Stimulated activated CD4-positive, alpha-beta T cell treated with anti-CD3 and anti-CD28 coated beads, TNF-alpha, amount 100 ng/mL, for 24 hours (primary cell): Measurements from ENCODE around the gene CTSO.
"Not testable (repeated sequence)": the region's sequence is repeated elsewhere in the genome, so short reads cannot be mapped to it uniquely, and the experiment has no call there.

ENCODE experiments used
- DNase-seq, 3 experiments: peaks; one replicate each; pipeline ENCODE4 v3.0.0-alpha.2; 2020; ENCODE audit warnings: low read depth in 3 of 3

CTSO gene

GRCh38 chr4:155907556-155907955 is 46.1 kb downstream of the CTSO start:
- DNase-seq: no peak

DNA sequence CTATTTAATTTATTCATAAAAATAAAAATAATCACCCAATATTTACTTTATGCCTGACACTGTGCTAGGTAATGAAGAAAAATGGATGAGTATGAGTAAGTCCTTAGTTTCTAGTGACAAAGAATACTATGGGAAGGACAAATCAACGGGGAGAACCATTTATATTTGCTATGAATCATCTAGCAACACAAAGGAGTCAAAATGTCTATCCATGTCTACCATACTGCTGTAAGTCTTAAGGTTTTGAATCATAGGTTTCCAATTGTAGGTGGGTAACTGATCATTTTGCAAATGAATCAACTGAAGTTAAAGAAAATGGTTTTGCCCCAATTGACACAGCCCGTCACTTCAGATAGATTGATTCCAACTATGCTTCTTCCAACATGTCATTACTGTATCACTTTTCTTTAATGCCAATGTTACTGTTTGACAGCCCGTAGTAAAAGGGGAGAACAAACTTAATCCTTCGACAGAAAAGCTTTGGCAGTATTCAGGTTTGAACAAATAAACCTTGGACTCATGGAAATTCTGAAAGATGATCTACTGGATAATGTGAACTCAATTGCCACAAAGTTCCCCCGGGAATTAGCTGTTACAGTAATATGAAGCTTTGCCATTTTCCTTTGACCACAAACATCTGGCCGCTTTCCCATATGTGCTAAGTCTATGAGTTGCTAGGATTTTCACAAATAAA is 47.0 kb downstream of the CTSO start:
- no peak for DNase-seq

DNA sequence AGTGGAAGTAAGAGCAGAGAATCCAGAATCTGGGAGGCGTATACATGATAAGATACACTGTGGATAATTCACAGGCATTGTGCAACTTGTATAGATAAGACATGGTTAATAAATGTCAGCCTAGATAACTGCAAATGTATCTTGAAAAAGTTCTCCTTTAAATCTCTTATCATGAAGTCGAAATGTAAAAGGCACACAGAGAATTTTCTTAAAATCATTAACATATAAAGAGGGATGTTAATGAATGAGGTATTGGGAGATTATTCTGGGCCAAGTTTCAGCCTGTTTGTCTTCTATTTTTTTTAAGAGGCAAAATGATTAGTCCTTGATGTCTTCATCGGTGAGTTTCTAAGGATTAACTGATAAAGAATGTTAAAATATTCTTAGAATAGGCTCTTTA is 49.3 kb downstream of the CTSO start:
- no peak for DNase-seq

- DNase-seq: no peak
Measured at GRCh38 chr4:155903453-155903852, 50.2 kb downstream of the CTSO start, which contains the start of gene TDO2. TDO2 (plus strand) TSS chr4:155903696; CDS start chr4:155903759, 63 bp downstream.

- no peak for DNase-seq
Measured at GRCh38 chr4:155901013-155901412, 52.7 kb downstream of the CTSO start.

GRCh38 chr4:155900381-155900780 is 53.3 kb downstream of the CTSO start:
- no peak for DNase-seq

DNA sequence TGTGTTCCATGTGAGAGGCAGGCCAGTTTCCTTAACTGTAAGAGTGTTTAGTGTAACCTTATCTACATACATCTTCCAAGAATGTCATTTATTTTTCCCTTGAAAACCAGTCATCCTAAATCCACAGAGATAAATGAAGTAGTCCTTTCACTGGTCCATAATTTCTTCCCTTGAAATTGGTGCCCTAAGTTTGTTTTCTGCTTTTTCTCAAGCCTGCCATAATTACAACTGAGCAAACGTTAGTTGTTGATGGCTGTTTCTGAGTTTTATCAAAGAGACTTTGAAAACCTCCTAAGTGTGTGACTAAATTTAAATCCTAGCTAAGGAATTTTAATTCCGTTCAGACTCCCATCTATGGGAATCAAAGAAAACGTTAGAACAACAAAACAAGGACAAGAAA is 53.8 kb downstream of the CTSO start:
- DNase-seq: no peak

DNA sequence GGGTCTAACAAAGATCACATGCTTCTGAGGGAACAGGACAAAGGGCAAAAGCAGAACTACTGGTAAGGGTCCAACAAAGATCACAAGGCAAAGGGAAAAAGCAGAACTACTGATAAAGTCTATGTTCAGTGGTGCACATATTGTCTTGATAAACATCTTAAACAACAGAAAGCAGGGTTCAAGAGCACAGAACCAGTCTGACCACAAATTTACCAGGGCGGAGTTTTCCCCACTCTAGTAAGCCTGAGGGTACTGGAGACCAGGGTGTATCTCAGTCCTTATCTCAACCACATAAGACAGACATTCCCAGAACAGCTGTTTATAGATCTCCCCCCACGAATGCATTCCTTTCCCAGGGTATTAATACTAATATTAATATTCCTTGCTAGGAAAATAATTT is 55.3 kb downstream of the CTSO start:
- DNase-seq: not testable (repeated sequence)

DNA sequence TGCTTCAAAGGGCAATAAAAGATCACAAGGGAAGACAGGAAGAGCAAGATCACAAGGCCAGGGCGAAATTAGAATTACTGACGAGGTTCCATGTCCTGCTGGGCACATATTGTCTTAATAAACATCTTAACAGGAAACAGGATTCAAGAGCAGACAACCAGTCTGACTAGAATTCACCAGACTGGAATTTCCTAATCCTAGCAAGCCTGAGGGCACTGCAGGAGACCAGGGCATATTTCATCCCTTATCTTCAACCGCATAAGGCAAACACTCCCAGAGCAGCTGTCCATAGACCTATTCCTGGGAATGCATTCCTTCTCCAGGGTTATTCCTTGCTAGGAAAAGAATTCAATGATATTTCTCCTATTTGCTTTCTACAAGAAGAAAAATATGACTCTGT is 62.6 kb downstream of the CTSO start:
- no peak for DNase-seq

- DNase-seq: no peak
Measured at GRCh38 chr4:155889946-155890345, 63.7 kb downstream of the CTSO start.

DNA sequence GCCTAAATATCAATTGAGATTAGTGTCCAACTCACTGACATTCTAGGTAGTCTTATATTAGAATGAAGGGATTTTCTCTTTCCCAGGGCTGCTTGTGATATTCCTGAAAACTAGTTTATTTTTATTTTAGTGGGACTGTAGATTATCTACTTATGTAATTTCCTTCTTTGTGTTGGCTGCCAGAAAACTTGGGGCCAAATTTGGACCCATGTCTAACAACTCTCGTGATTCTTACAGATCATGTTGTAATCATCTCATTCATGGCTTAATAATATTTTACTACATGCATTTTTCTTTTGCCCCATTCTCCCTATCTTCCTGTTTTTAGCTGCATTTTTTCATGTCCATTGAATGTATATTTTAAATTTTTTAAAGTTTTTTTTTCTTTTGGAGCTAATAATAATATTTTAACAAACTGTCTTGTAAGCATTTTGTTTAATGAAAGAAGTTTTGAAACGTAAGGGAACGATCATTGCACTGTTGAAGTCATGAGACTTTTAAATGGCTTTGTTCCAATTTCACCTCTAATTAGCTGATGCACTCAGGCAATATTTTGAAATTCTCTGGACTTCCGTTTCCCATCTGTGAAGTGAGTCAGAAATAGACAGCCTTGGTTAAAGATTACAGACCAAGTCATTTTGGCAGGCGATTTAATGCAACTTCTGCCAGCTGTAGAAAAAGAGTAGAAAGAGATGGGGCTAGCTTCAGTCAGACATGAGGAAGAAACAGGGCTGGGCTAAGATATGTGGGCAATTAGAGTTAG is 64.5 kb downstream of the CTSO start:
- DNase-seq: no peak

DNA sequence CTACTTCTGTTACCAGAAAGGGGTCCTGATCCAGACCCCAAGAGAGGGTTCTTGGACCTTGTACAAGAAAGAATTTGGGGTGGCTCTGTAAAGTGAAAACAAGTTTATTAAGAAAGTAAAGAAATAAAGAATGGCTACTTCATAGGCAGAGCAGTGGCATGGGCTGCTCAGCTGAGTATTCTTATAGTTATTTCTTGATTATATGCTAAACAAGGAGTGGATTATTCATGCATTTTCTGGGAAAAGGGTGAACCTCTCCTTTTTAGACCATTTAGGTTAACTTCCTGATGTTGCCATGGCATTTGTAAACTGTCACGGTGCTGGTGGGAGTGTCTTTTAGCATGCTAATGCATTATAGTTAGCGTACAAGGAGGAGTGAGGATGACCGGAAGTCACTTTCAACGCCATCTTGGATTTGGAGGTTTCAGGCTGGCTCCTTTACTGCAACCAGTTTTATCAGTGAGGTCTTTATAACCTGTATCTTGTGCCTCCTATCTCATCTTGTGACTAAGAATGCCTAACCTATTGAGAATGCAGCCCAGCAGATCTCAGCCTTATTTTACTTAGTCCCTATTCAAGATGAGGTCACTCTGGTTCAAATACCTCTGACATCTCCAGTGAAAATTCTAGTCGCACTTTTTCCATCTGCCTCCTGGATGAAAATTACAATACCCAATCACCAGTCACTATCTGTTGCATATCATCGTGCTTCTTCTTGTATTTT is 65.7 kb downstream of the CTSO start:
- no peak for DNase-seq

- DNase-seq: no peak
Measured at GRCh38 chr4:155887045-155887444, 66.6 kb downstream of the CTSO start.

DNA sequence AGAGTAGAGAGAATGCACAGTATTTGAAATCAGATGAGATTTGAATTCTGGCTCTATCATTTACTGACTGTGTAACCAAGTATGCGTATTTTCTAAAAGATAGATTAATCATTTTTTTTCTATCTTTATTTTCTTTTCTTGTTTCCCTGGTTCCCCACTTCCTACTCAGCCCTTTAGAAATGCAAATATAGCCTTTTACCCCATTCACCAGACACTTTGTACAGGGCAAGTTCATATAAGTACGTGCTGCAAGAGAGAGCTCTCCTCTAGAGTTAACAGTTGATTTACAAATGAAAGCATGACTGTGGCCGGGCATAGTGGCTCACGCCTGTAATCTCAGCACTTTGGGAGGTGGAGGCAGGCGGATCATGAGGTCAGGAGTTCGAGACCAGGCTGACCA is 68.0 kb downstream of the CTSO start:
- DNase-seq: no peak

DNA sequence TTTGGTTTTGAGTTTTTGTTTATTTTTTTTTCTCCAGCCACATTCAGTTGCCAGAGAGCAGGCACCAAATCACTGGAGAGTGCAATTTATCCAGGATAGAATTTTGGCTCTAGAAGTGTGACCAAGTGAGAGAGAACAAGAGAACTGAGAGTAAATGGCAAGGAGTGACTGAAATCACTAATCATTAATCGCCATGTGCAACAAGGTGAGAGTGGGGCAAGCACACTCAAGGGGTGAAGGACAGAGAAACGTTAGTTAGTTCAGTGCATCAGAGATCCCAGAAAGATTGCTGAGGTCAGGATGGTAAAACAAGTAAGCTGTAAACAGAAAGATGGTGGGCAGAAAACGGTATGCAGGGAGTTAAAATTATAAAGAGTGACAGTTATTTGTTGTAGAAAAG is 69.8 kb downstream of the CTSO start:
- no peak for DNase-seq

- DNase-seq: no peak
Measured at GRCh38 chr4:155881555-155881954, 72.1 kb downstream of the CTSO start.

DNA sequence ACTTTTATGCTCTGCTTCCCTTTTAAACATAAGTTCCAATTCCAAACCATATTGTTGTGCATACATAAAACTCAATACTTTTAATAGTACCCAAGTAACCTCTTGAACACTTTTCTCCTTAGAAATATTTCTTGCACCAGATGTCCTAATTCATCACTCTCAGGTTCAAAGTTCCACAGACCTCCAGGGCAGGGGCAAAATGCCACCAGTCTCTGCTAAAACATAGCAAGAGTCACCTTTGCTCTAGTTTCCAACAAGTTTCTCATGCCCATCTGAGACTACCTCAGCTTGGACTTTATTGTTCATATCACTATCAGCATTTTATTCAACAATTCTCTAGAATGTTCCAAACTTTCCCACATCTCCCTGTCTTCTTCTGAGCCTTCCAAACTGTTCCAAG is 73.9 kb downstream of the CTSO start:
- DNase-seq: no peak

DNA sequence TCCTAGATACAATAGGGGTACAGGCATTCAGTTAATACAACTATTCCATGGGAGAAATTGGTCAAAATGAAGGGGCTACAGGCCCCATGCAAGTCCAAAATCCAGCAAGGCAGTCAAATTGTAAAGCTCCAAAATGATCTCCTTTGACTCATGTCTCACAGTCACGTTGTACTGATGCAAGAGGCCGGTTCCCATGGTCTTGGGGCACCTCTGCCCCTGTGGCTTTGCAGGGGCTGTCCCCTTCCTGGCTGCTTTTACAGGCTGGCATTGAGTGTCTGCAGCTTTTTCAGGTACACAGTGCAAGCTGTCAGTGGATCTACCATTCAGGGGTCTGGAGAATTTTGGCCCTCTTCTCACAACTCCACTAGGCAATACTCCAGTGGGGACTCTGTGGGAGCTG is 75.1 kb downstream of the CTSO start:
- DNase-seq: no peak

DNA sequence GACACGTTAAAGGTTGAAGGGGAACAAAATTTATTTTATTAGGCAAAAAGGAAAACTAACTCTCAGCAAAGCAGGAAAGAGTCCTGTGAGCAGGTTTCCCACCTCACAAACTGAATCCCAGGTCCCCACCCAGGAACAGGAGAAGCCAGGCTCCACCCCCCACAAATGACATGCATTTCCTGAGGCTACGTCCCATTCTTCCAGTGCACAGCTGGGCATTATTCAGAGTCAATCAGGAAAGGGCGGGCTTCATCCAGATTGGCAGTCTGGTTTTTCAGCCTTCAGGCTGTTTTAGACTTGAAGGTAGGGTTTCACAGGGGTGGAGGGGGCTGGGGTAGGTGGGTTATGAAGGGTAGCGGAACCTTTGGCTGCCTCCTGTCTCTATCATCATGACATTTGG is 75.7 kb downstream of the CTSO start:
- DNase-seq: no peak

- DNase-seq: no peak
Measured at GRCh38 chr4:155875878-155876277, 77.8 kb downstream of the CTSO start.
